GM21367 (cell line): ENCODE results near the gene NOS3.

Experiments
- ATAC-seq: cut with Tn5 transposase; IDR thresholded peaks from one replicate; pipeline ENCODE4 v1.9.1; 2021; ENCODE audit not compliant: unreplicated experiment

Gene NOS3

GRCh38 chr7:150990416-150991186, at the start of gene NOS3:
Gene NOS3 (plus strand): TSS chr7:150991017. CDS start chr7:150993804, 2,787 bp downstream.
- ATAC-seq = no peak

- no peak for ATAC-seq
Measured at GRCh38 chr7:150941351-150942000, 49.3 kb upstream of the NOS3 start.

GRCh38 chr7:150942001-150942590, 48.7 kb upstream of the NOS3 start:
- ATAC-seq = no peak

- no peak for ATAC-seq
Measured at GRCh38 chr7:150942591-150943452, 48.0 kb upstream of the NOS3 start.

- no peak for ATAC-seq
Measured at GRCh38 chr7:150943453-150943814, 47.4 kb upstream of the NOS3 start.

- ATAC-seq = no peak
Measured at GRCh38 chr7:150944066-150945042, 46.5 kb upstream of the NOS3 start.

GRCh38 chr7:150945171-150945852, 45.5 kb upstream of the NOS3 start:
- ATAC-seq = no peak

- ATAC-seq = no peak
Measured at GRCh38 chr7:150945853-150946420, 44.9 kb upstream of the NOS3 start.

- no peak for ATAC-seq
Measured at GRCh38 chr7:150946421-150947240, 44.2 kb upstream of the NOS3 start.

- ATAC-seq = no peak
Measured at GRCh38 chr7:150947241-150947745, 43.5 kb upstream of the NOS3 start.

- no peak for ATAC-seq
Measured at GRCh38 chr7:150947761-150948651, 42.8 kb upstream of the NOS3 start.

- no peak for ATAC-seq
Measured at GRCh38 chr7:150948791-150949251, 42.0 kb upstream of the NOS3 start.

GRCh38 chr7:150949564-150949963, 41.3 kb upstream of the NOS3 start:
- ATAC-seq = no peak

GRCh38 chr7:150949971-150950491, 40.8 kb upstream of the NOS3 start:
- no peak for ATAC-seq

GRCh38 chr7:150950496-150951180, 40.2 kb upstream of the NOS3 start:
- no peak for ATAC-seq

- ATAC-seq = no peak
Measured at GRCh38 chr7:150951181-150951520, 39.7 kb upstream of the NOS3 start.
